GM13976 (cell line): ENCODE data around the gene EFEMP1.
"Not testable (repeated sequence)": the region's sequence is repeated elsewhere in the genome, so short reads cannot be mapped to it uniquely, and the experiment has no call there.

Source experiments
- DNase-seq: peaks from one replicate; pipeline ENCODE4 v3.0.0; 2012; ENCODE audit warnings: low spot score
- in situ Hi-C: fragments of 300-500 bp; cut with MboI; formaldehyde crosslinking; loops from one replicate; pipeline ENCODE4 v1.12.0; 2022; ENCODE audit warnings: low sequenced_read_pairs, mixed read lengths, inconsistent platforms; ENCODE audit not compliant: unreplicated experiment
- TF ChIP-seq, protein P1 (sequence below): IDR thresholded peaks from 2 replicates; pipeline ENCODE4 v1.5.1; 2012; ENCODE audit warnings: borderline replicate concordance, mild to moderate bottlenecking; ENCODE audit not compliant: insufficient read depth; ENCODE audit errors: extremely low read depth, missing control alignments, control extremely low read depth

The EFEMP1 gene

DNA sequence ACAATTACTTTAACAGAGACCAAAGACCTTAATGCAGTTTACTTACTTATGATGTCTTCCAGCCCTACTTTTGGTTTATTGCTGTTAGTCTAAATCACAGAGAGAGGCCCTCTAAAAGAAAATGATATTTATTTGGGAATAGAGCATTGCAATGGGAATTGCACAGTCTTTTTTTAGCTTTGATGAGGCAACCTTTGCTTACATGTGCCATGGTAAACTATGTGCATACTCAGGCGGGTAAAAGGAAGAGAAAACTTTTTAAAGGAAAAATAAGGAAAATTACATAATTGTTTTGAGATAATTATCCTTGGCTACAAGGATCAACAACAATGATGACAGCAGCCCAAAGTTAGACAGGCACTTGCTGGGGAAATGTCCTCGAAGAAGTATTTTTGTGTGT is 78.6 kb downstream of the EFEMP1 start:
- DNase-seq: no peak
- TF ChIP-seq, protein P1, sequence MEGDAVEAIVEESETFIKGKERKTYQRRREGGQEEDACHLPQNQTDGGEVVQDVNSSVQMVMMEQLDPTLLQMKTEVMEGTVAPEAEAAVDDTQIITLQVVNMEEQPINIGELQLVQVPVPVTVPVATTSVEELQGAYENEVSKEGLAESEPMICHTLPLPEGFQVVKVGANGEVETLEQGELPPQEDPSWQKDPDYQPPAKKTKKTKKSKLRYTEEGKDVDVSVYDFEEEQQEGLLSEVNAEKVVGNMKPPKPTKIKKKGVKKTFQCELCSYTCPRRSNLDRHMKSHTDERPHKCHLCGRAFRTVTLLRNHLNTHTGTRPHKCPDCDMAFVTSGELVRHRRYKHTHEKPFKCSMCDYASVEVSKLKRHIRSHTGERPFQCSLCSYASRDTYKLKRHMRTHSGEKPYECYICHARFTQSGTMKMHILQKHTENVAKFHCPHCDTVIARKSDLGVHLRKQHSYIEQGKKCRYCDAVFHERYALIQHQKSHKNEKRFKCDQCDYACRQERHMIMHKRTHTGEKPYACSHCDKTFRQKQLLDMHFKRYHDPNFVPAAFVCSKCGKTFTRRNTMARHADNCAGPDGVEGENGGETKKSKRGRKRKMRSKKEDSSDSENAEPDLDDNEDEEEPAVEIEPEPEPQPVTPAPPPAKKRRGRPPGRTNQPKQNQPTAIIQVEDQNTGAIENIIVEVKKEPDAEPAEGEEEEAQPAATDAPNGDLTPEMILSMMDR: no peak
- in situ Hi-C loops: no loop called here

DNA sequence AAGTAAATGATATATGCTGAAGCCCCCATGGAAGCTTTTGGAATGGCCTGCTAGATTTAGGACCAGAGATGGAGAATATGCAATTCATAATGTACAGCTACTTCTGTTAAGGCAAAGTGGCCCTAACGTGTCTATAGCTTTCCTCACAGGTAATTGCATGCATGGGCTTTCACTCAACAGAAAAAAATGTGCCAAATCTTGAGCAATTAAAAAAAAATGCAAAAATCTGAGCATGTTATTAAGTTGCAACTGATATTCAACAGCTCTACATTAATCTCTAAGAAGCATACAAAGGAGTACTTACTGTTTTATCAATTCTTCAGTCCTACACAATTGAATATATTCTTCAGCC is 79.6 kb downstream of the EFEMP1 start:
- in situ Hi-C loops: no loop called here

DNA sequence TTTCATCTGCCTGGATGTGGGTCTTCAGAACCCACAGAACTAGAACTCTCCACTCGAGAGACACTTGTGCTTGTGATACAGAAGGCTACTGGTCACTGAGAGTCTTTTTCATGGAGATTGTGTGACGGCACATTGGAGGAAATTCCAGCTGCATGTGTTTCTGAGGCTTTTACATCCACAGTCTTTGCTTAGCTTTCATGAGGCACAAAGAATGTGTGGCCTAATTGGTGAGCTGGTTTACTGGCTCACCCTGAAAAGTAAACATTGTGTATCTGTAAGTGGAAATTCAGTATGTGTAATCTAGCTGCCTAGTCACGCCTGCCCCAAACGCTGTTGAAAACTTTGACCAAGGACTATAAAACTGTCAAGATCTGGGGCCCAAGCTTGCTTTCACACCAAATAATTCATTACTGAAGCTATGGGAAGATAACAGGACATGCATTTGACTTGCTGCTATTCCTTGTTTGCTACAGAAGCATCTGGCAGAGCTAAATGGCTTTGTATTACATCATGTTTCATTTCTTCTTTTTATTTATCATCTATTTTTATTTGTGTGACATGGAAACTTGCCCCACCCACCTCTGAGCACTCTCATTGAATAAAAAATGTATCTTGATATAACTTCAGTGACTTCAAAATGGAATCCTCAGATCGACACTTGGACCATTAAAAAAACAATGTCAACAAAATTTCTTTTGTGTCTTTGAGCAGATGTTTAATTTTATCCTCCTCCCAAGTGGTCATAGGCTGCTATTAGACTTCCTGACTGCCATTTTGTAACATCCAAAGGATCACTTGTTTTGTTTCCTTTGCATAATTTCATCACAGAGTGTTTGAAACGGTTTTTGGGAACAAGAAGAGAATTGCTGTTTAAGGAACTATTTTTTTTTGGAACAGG is 80.2 kb downstream of the EFEMP1 start:
- in situ Hi-C loops: no loop called here
- TF ChIP-seq, protein P1: no peak
- no peak for DNase-seq

More for the DNA sequence above, 79.6 kb downstream of the EFEMP1 start:
- no peak for DNase-seq
- TF ChIP-seq, protein P1: no peak

DNA sequence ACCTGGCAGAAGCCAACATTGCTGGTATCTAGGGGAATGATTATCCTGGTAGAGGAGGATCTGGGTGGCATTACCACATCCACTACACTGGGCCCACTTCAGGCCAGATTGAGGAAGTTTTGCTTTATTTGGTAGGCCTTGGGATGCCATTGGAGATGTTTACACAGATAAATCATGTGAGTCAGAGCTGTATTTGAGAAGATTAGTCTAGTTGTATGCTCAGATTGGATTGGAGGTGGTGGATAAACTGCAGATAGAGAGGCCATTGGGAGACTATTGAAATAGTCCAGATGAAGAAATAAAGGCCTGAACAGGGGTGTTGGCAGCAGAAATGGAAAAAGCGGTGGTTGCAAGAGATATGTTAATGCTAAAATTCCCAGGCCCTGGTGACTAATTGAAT is 81.5 kb downstream of the EFEMP1 start:
- in situ Hi-C loops: no loop called here
- DNase-seq: no peak
- TF ChIP-seq, protein P1: no peak

DNA sequence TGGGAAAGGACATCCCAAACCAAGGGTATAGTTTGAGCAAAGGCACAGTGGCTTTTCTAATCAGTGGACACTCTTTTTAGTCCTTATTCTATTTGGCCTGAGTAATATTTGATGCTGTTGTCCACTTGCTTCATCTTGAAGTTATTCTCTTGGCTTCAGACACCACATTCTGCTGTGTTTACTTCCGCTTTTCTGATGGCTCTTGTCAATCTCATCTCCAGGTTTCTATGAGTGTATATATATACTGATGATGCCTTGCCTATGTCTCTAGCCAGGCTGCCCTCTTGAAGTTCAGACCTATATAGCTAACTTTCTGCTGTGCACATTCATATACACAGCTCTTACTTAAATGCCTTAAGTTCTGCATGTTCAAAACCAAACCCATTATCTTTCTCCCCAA is 83.1 kb downstream of the EFEMP1 start:
- in situ Hi-C loops: no loop called here

DNA sequence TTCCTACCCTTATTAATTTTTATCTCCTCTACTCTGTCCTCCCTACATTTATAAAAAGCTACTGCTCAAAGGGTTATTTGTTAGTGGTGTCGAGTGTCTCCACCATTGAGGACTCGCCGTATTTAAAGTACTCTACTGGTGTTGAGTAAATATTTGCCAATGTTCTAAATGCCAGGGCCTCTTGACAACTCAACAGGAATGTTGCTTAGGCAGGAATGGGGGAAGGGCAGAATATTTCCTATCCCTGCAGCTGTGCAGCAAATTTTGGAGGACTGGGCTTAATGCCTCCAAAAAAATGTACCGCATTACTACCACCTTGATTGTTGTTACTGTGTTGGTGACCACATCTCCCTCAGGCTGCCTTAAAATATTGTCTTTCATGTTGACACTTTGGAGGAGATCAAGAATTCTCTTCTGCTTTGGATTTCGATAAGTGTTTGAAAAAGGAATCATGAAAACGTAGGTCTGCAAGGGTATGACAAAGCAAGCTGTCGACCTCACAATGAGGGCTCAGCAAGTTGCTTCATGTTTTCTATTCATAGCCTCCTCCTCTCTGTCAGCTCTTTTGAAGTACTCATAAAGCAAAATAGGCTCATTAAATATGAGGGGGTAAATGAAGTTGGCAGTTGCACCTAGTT is 84.3 kb downstream of the EFEMP1 start:
- in situ Hi-C loops: no loop called here
- TF ChIP-seq, protein P1: no peak
- no peak for DNase-seq

More for the DNA sequence above, 83.1 kb downstream of the EFEMP1 start:
- no peak for DNase-seq
- TF ChIP-seq, protein P1: no peak

DNA sequence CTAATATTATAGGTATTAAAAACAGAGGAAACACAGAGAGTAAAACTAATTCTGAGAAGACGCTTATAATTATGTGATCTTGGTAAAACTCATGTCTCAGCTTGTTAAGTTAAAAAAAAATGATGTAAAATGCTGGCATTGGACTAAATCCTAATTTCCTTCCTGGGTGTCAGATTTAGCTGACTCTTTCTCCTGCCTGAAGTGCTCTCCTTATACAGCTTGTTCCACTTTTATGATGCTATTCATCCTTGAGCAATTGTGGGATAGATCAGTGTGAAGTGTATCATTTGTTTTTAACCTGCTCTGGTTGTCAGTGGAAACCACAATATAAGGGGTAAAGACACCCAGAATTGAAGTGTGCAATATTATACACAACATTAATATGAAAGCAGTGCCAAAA is 84.9 kb downstream of the EFEMP1 start:
- TF ChIP-seq, protein P1: no peak
- DNase-seq: no peak
- in situ Hi-C loops: no loop called here

DNA sequence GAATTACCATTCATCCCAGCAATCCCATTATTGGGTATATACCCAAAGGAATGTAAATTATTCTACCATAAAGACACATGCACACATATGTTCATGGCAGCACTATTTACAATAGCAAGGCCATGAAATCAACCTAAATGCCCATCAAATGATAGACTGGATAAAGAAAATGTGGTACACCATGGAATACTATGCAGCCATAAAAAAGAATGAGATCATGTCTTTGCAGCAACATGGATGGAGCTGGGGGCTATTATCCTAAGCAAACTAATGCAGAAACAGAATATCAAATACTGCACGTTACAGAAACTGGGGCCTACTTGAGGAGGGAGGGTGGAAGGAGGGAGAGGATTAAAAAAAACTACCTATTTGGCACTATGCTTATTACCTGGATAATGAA is 85.5 kb downstream of the EFEMP1 start:
- in situ Hi-C loops, DNase-seq: not testable (repeated sequence)
